Mucosa of descending colon (tissue), 3 donors: ENCODE measurements around the gene RASSF7. TPM values are rescaled to one million over a fixed set of nuclear protein-coding genes. Genes with fewer than 3 reads are reported as not detected.
"Not testable (repeated sequence)": the region's sequence is repeated elsewhere in the genome, so short reads cannot be mapped to it uniquely, and the experiment has no call there.

Experiments used
- ATAC-seq: fragments of 200-7000 bp; cut with Tn5 transposase; one replicate; pipeline ENCODE4 v1.9.1; 2020; ENCODE audit warnings: mild to moderate bottlenecking, moderate library complexity
- DNase-seq, 3 donors: peaks; one replicate each; pipeline ENCODE4 v3.0.0-alpha.2; 2020
- H3K36me3 ChIP-seq: fragments of 200-600 bp; one replicate; pipeline ENCODE4 v1.8.0; 2021; ENCODE audit warnings: low read depth, mild to moderate bottlenecking
- H3K4me1 ChIP-seq: fragments of 200-600 bp; one replicate; pipeline ENCODE4 v1.8.0; 2021; ENCODE audit warnings: low read depth, mild to moderate bottlenecking
- H3K4me3 ChIP-seq: fragments of 200-600 bp; one replicate; pipeline ENCODE4 v1.8.0; 2021; ENCODE audit warnings: mild to moderate bottlenecking
- H3K9me3 ChIP-seq: fragments of 200-600 bp; one replicate; pipeline ENCODE4 v1.8.0; 2021; ENCODE audit warnings: mild to moderate bottlenecking
- CTCF ChIP-seq: fragments of 200-600 bp; IDR thresholded peaks from one replicate; pipeline ENCODE4 v1.8.0; 2022; ENCODE audit warnings: antibody characterized with exemption, mild to moderate bottlenecking
- intact Hi-C, 2 donors: fragments of 100-400 bp; cut with DNase I in 1 of 2; cut with micrococcal nuclease in 1 of 2; formaldehyde crosslinking; loops; one replicate each; pipeline versions ENCODE4 v1.11.0 to v1.11.1; 2022; cut with DNase I, micrococcal nuclease
- long read RNA-seq, 2 donors: library from polyadenylated mRNA; unstranded; transcript quantifications; one replicate each; pipeline ENCODE4 v2.0.0, GENCODE V29; 2019 to 2021
- total RNA-seq, 3 donors: library from RNA; stranded (reverse); fragmentation: NEBNext Ultra II Directional in 2 of 3; extraction: Animal tissue kit (Norgen Biotek cat#: 25700) in 2 of 3; gene quantifications; one replicate each; pipeline versions ENCODE4 v1.2.1 to v1.2.4, GENCODE V29; 2021 to 2023
- donor health status: DM: no; HTN: no; CAD: no; lungs with moderate emphysema.
- donor health status: DM: no; HTN: no; CAD: no.
- donor health status: DM: no; HTN: yes; CAD: no.

The RASSF7 gene
- 100 to 1,000 TPM in 1 of 3 donors, 10 to 100 TPM in 2; 45.7 to 108 (median 83.7) TPM for total RNA-seq
- long read RNA-seq, donor 1, transcript RASSF7-201 (4 exons, 1,731 nt) = major isoform, 76 of 193 reads
- long read RNA-seq, donor 1, transcript RASSF7-202 (6 exons, 1,928 nt) = minor isoform, 7 of 193 reads
- long read RNA-seq, donor 1, partial matches to known transcripts = 71 of 193 reads
- long read RNA-seq, donor 1, other reads (novel, unspliced or antisense) = 37 of 193 reads
- long read RNA-seq, donor 2, transcript RASSF7-201 (4 exons, 1,731 nt) = major isoform, 89 of 159 reads
- long read RNA-seq, donor 2, partial matches to known transcripts = 18 of 159 reads
- long read RNA-seq, donor 2, other reads (novel, unspliced or antisense) = 51 of 159 reads

DNA sequence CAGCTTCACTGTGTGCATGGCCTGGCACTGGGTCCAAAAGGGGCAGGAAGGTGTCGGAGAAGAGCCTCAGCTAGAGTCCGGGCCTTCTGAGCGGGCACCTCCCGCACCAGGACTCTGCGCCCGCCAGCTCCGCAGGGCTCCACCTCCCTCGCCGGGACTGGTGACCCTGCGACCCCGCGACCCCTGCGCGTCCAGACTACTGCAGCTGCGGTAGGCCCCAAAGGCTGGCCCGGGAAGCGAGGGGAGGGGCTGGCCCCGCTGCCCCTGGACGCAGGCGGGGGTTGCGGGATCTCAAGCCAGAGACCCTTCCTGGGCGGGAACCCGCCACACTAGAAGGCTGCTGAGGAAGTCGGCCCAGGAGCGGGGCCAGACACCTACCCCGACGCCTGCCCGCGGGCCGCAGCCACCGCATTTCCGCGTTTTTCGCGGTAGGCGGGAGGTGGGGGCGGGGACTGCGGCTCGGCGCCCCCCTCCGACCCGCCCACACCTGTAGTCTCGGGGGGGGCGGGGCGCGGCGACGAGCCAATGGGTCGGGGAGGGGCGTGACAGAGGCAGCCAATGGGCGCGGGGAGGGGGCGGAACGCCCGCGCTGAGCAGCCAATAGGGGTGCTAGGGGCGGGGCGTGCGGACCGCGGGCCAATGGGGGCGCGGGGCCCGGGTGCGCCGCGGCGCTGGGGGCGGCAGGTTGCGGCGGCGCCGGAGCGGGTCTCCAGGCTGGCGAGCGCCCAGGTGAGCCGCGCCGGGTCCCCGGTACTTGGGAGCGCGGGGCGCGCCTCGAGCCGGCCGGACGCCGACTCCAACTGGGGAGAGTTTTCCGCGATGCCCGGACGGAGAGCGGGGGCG, at the start of gene RASSF7, which contains the start of gene LMNTD2:
Gene RASSF7 (plus strand): TSS at position 666 of the 843 bp plus-strand sequence. CDS start 799 bp downstream, outside the sequence.
Gene LMNTD2 (minus strand): TSS at position 434 of the 843 bp plus-strand sequence. CDS start 22 bp downstream, at position 412.
- Histone ChIP-seq H3K36me3 (no peaks in the 10 kb centered on the region), H3K4me3 (peak within 1 kb of the TSS; percentile 92), H3K4me1 (peaks cover 31% of the 10 kb centered on the region), H3K9me3 (no peaks in the 10 kb centered on the region)
- ATAC-seq (peak; percentile 85), DNase-seq (peak; percentile 93 to 97 (median 95))
- intact Hi-C loops = no loop called here
- TF ChIP-seq CTCF = no peak

DNA sequence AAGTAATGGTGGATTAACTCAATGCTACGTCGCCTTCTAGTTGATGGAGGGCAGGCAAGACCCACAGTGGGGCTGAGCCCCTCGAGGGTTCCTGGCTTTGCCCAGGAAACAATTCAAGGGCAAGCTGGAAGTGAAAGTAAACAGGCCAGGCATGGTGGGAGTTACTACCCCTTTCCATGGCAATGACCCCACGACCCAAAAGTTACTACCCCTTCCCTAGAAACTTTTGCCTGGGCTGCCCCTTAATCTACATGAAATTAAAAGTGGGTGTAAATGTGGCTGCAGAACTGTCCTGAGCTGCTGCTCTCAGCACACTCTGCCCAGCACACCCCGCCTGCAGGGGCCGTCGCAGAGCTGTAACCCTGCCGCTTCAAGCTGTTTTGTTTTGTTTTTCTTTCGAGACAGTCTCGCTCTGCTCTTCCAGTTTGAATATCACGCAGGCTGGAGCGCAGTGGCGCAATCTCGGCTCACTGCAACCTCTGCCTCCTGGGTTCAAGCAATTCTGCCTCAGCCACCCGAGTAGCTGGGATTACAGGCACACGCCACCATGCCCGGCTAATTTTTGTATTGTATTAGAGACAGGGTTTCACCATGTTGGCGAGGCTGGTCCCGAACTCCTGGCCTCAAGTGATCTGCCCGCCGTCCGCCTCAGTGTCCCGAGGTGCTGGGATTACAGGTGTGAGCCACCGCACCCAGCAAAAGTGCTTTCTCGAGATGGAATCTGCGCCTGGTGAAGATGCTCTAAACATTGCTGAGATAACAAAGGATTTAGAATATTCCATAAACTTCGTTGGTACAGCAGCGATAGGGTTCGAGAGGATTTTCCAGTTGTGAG, 47.8 kb upstream of the RASSF7 start:
- no peak for DNase-seq
- no peak overlapping the region for H3K4me3 ChIP-seq
- TF ChIP-seq CTCF = no peak
- intact Hi-C loops = no loop called here
- no peak for ATAC-seq
- peaks cover 2% of the 10 kb centered on the region for H3K4me1 ChIP-seq
- H3K9me3 ChIP-seq = peaks cover 3% of the 10 kb centered on the region
- no peaks in the 10 kb centered on the region for H3K36me3 ChIP-seq

DNA sequence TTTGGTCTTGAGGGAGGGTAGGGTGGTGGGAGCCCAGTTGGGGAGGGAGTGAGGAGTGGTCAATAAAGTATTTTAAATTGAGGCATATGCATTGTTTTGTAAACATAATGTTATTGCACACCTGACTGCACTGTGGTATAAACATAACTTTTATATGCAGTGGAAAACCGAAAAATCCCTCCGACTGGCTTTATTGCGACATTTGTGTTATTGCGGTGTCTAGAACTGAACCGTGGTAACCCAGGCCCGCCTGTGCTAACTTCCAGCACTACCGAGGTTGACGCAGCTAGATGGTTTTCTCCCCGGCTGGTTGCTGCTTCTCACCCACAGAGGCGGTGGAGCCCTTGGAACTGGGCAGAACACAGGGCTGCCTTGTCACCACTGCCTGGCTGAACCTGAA, 46.2 kb upstream of the RASSF7 start:
- Histone ChIP-seq H3K36me3 (no peaks in the 10 kb centered on the region), H3K4me1 (peaks cover 4% of the 10 kb centered on the region), H3K9me3 (peaks cover 3% of the 10 kb centered on the region), H3K4me3 (no peak overlapping the region)
- ATAC-seq = no peak
- intact Hi-C loops = no loop called here
- no peak for TF ChIP-seq CTCF
- no peak for DNase-seq

- H3K9me3 ChIP-seq = peaks cover 3% of the 10 kb centered on the region
- H3K36me3 ChIP-seq = no peaks in the 10 kb centered on the region
- H3K4me3 ChIP-seq = no peak overlapping the region
- ATAC-seq = no peak
- intact Hi-C loops = no loop called here
- peaks cover 4% of the 10 kb centered on the region for H3K4me1 ChIP-seq
- TF ChIP-seq CTCF = no peak
- no peak for DNase-seq
Observed at GRCh38 chr11:515131-515530, 45.6 kb upstream of the RASSF7 start.

DNA sequence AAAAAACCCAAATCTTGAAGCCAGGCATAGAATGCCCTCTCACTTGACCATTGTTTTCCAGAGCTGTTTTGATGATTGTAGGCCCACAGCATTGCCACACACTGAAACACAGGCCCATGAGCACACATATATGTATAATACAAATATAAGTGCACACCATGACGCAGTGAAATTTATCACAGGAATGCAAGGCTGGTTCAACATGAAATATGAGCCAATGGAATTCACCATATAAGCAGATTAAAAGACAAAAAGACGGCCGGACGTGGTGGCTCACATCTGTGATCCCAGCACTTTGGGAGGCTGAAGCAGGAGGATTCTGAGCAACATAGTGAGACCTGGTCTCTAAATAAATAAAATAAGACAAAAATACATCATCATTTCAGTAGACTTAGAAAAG, 44.4 kb upstream of the RASSF7 start:
- TF ChIP-seq CTCF = no peak
- ATAC-seq (no peak), DNase-seq (no peak)
- Histone ChIP-seq H3K4me3 (no peak overlapping the region), H3K9me3 (peaks cover 3% of the 10 kb centered on the region), H3K4me1 (peaks cover 4% of the 10 kb centered on the region), H3K36me3 (no peaks in the 10 kb centered on the region)
- intact Hi-C loops = no loop called here

GRCh38 chr11:516918-517685, 43.7 kb upstream of the RASSF7 start:
- H3K9me3 ChIP-seq, H3K4me1 ChIP-seq, intact Hi-C loops, ATAC-seq, H3K4me3 ChIP-seq, H3K36me3 ChIP-seq: not testable (repeated sequence)
- peak in 1 of 3 donors; percentile 59 for DNase-seq
